ENCODE measurements around the gene SOX6.

The SOX6 gene

GRCh38 chr11:15981292-15981691, 375.1 kb downstream of the SOX6 start:
- DNase-seq: no peak

DNA sequence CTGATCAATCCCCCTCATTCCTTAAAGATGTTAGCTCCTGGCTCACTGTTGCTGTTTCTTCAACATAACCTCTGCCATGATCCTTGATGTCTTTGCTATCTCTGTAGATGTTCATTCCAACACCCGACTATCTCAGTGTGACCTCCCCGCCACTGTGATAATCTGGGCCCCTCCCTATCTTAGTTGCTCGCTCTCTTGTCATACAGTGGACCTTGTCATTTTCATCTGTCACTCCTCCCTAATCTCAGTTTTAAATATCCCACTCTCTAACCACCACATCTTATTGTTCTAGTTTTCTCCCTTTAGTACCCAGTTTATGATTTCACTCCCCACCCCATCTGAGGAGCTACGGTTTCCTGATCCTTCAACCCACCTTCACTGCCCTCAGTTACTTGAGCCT, 379.2 kb downstream of the SOX6 start:
- DNase-seq: no peak

DNA sequence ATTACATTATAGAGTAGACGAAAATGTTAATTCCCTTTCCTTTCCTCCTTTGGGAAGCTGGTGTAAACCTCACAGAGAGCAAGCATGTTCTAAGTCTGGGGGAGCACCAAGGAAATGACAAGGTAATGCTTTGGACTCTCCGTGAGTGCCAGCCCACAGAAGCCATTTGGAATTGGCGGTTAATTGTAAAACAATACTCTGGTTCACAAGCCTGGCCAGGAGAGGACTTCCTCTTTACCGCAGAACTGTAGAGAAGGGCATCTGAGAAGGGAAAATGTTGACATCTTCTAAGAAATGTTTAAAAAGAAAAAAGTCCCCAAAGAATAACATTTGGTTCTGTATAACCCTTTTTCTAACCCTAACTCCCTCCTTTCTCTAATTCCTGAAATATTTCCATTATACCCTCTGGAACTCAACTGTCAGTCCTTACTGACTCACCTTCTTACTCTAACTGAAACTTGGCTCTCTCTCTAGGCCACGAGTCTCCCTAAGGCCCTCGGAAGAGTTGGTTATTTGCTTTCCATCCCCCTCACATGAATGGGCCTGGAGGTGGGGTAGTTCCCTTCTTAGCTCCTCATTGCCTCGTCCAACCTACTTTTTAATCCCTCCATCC, 379.8 kb downstream of the SOX6 start:
- DNase-seq: no peak

DNA sequence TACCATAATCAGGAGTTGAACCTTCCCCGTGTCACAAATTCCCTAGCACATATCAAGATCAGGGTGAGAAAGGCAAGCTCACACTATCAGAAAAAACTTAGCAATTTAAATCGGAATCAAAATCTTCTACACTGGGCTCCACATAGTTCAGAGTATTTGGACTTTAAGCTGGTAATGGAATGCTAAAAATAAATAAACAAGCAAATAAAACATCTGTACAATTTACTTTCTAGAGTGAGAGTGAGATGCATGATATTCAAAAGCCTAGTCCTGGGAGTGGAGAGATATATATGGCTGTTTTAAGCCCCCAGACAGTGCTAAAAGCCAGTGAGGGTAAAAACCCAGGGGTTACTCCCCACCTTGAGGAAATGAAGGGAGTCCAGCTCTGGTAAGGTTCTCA, 380.6 kb downstream of the SOX6 start:
- no peak for DNase-seq

GRCh38 chr11:15972838-15973237, 383.5 kb downstream of the SOX6 start:
- no peak for DNase-seq

- no peak for DNase-seq
These were observed 385.2 kb downstream of the SOX6 start for GRCh38 chr11:15971215-15971546.

GRCh38 chr11:15970506-15971214, 385.7 kb downstream of the SOX6 start:
- DNase-seq: no peak

DNA sequence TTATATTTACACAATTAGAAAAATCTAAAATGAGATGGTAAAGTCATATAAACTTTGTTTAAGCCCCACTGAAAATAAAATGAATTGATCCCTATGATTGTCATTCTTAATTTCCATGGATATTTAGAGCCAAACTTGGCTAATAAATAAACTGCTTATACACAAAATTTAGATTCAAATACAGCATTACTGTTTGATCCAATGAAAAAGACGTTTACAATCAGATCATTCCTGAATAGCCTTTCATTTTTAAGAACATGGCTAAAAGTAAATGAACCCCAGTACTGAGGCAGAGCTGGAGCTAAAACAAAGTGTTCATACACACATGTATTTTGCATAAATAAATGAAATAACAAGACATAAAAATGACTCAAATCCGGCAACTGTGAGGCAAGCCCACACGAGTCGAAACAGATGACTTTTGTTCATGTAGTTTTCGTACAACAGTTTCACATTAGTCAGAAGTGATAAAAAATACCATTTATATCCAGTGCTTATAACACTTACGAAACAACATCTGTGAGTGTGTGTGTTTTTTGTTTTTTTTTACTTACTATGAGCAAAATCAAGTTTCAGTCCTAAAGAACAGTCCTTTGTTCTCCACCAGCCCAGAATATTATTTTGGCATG, 386.5 kb downstream of the SOX6 start:
- no peak for DNase-seq

GRCh38 chr11:15969281-15969680, 387.1 kb downstream of the SOX6 start:
- no peak for DNase-seq

DNA sequence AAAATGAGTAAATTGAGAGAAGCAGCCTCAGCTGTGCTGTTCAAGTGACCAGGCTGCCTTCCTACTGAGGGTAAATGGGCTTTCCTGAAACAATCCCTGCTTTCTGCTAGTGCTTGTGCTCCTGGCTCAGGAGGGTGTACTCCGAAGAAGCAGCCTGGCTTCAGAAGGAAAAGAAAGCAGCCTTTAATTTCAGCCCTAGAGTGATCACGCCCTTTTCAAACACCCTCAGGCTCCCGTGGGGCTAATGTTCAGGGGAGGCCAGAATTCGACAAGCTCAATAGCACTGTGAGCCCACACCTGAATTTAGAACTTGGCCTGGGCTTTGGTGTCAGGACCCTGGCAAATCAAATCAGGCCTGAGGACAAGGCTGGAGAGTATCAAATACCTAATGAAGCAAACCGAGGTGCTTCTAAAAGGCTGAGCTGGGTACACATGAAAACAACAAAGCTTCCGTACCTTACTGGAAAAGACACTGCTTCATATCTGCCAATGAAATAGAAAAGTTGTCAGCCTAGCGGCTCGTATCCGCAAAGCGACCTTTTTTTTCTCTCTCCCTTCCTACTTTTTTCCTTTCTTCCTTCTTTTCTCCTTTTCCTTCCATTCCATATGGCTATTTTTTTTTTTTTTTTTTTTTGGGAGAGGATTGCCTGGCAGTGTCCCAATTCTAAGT, 387.8 kb downstream of the SOX6 start:
- no peak for DNase-seq

- no peak for DNase-seq
These were observed 388.4 kb downstream of the SOX6 start for GRCh38 chr11:15967966-15968365.

DNA sequence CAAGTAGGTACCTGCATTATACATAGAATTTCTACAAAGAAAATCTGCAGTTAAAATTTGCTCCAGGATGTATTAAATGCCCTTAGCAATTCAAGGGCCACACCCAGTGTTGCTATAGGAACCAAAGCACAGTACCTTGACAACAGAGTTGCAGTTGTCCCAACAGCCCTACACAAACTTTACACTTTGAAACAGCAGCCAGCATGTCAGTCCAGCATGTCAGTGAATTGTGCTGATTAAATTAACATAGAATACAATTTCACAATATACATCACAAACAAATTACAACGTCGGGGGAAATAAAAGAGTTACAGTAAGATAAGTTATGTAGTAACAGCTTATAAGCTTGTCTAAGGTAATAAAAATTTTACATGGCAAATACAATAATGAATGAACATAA, 389.2 kb downstream of the SOX6 start:
- DNase-seq: no peak

- no peak for DNase-seq
These were observed 390.6 kb downstream of the SOX6 start for GRCh38 chr11:15965562-15966250.

- no peak for DNase-seq
These were observed 393.1 kb downstream of the SOX6 start for GRCh38 chr11:15963266-15963665.

- no peak for DNase-seq
These were observed 397.4 kb downstream of the SOX6 start for GRCh38 chr11:15958910-15959309.

DNA sequence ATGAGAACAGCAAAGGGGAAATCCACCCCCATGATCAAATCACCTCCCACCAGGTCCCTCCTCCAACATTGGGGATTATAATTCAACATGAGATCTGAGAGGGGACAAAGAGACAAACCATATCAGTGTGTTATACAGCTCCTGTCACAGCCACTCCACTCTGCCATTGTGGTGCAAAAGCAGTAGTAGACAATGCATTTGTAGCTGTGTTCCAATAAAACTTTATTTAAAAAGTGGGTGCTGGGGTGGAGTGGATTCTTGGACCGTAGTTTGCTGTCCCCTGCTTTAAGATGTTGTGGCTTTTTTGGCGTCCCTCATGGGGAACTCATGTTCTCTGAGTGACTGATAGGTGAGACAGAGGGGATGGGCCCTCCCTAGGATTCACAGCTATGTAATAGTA, 399.1 kb downstream of the SOX6 start:
- DNase-seq: no peak

DNA sequence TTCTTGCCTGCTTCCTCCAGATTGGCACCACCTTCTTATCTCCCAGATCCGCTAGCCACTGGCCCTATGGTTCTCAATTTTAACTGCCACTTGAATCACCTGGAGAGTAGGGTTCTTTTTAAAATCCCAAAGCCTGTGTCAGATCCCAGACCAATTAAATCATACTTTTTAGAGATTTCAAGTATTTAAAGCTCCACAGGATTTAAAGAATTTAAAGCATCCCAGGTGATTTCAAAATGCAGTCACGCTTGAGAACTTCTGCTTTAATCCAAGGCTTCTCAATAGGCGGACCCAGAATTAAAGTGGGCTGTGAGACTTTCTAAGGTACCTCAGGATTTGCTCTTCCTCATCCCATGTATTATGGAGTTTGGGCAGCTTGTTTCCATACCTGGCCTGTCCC, 400.0 kb downstream of the SOX6 start:
- DNase-seq: no peak

- DNase-seq: no peak
These were observed 400.8 kb downstream of the SOX6 start for GRCh38 chr11:15955595-15955994.

GRCh38 chr11:15947681-15948648, 408.4 kb downstream of the SOX6 start:
- no peak for DNase-seq

DNA sequence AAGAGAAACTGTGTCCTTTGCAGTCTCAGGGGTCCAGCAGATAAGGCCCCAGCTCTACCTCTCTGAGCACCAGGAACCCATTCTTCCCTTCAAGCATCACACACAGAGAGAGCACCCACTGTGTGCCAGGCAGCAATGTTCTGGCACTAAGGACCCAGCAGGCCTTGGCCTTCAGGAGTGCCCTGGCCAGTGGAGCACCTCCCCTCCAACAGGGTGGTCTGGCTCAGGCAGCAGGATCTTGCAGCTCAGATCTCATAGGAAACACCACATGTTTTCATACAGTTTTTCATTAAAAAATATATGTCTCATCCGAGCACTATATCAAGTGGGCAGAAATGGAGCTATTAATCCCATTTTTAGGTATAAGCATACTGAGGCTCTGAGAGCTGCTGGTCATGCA, 410.6 kb downstream of the SOX6 start:
- no peak for DNase-seq

DNA sequence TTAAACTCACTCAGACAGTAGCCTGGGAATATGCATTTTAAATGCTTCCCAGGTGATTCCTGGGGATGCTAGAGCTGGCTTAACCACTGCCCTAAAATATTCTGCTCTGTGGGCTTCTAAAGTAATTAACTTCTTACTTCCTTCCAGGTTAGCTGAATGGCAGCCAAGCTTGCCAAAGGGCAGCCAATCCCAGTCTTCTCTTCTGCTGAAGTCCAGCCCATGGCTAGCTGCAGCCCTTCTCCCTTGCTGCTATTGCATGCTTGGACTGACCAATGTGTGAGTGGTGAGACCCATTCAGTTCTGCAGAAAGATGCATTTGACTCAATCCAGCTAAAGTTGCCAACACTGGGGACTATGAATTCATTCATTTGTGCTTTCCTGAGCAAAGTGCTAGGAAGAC, 411.9 kb downstream of the SOX6 start:
- no peak for DNase-seq
